HepG2 (cell line): ENCODE results near the gene ECPAS. TPM values are rescaled to one million over a fixed set of nuclear protein-coding genes. Genes with fewer than 3 reads are reported as not detected.

Source experiments
- ATF5 ChIP-seq: sonication (generic); formaldehyde crosslinking; IDR thresholded peaks from 2 replicates; pipeline ENCODE4 v1.4.0; 2020; ENCODE audit warnings: mild to moderate bottlenecking, low read depth, missing genetic modification reagents
- EEA1 ChIP-seq: sonication (generic); formaldehyde crosslinking; IDR thresholded peaks from 2 replicates; pipeline ENCODE4 v1.5.1; 2020; ENCODE audit warnings: mild to moderate bottlenecking, missing genetic modification reagents, borderline replicate concordance
- HDAC1 ChIP-seq: sonication (generic); formaldehyde crosslinking; IDR thresholded peaks from 2 replicates; pipeline ENCODE4 v1.5.1; 2020; ENCODE audit warnings: mild to moderate bottlenecking, missing genetic modification reagents
- NBN ChIP-seq: fragments of 450-650 bp; conservative IDR thresholded peaks from 2 replicates; pipeline ENCODE4 v1.6.1; 2017
- NCOA1 ChIP-seq: sonication (generic); formaldehyde crosslinking; IDR thresholded peaks from 2 replicates; pipeline ENCODE4 v1.9.0; 2021; ENCODE audit warnings: missing genetic modification reagents
- NFYB ChIP-seq: sonication (generic); formaldehyde crosslinking; IDR thresholded peaks from 2 replicates; pipeline ENCODE4 v1.4.0; 2020; ENCODE audit warnings: missing genetic modification reagents
- PATZ1 ChIP-seq: sonication (generic); formaldehyde crosslinking; IDR thresholded peaks from 2 replicates; pipeline ENCODE4 v1.4.0; 2020; ENCODE audit warnings: missing genetic modification reagents
- RARG ChIP-seq: sonication (generic); formaldehyde crosslinking; IDR thresholded peaks from 2 replicates; pipeline ENCODE4 v1.4.0; 2020; ENCODE audit warnings: low read depth, mild to moderate bottlenecking, missing genetic modification reagents
- RBM39 ChIP-seq: fragments of 200-400 bp; formaldehyde crosslinking; IDR thresholded peaks from one replicate; pipeline ENCODE4 v1.6.1; 2018; ENCODE audit warnings: antibody characterized with exemption, mild to moderate bottlenecking, low read depth, low read length; ENCODE audit not compliant: poor library complexity, severe bottlenecking
- SALL2 ChIP-seq: sonication (generic); formaldehyde crosslinking; IDR thresholded peaks from 2 replicates; pipeline ENCODE4 v1.8.1; 2023; ENCODE audit warnings: mild to moderate bottlenecking, missing genetic modification reagents, inconsistent platforms
- SCMH1 ChIP-seq: sonication (generic); formaldehyde crosslinking; IDR thresholded peaks from 2 replicates; pipeline ENCODE4 v1.9.0; 2021; ENCODE audit warnings: missing genetic modification reagents, mild to moderate bottlenecking, borderline replicate concordance
- SNAPC4 ChIP-seq: sonication (generic); formaldehyde crosslinking; IDR thresholded peaks from 2 replicates; pipeline ENCODE4 v1.4.0; 2020; ENCODE audit warnings: mild to moderate bottlenecking, missing genetic modification reagents
- YY1 ChIP-seq: IDR thresholded peaks from 2 replicates; pipeline ENCODE4 v1.6.1; 2011; ENCODE audit warnings: low read length, low read depth, moderate library complexity, mild to moderate bottlenecking; ENCODE audit not compliant: insufficient read depth, insufficient replicate concordance
- ZMYM4 ChIP-seq: sonication (generic); formaldehyde crosslinking; IDR thresholded peaks from 2 replicates; pipeline ENCODE4 v1.8.1; 2023; ENCODE audit warnings: mild to moderate bottlenecking, missing genetic modification reagents
- ZNF232 ChIP-seq: sonication (generic); formaldehyde crosslinking; IDR thresholded peaks from 2 replicates; pipeline ENCODE4 v1.4.0; 2020; ENCODE audit warnings: missing genetic modification reagents, borderline replicate concordance
- ZNF543 ChIP-seq: sonication (generic); formaldehyde crosslinking; IDR thresholded peaks from 2 replicates; pipeline ENCODE4 v1.4.0; 2020; ENCODE audit warnings: mild to moderate bottlenecking, missing genetic modification reagents
- ZNF678 ChIP-seq: sonication (generic); formaldehyde crosslinking; IDR thresholded peaks from 2 replicates; pipeline ENCODE4 v1.4.0; 2020; ENCODE audit warnings: mild to moderate bottlenecking, missing genetic modification reagents
- ZSCAN5A ChIP-seq: sonication (generic); formaldehyde crosslinking; IDR thresholded peaks from 2 replicates; pipeline ENCODE4 v1.8.0; 2022; ENCODE audit warnings: mild to moderate bottlenecking, missing genetic modification reagents, borderline replicate concordance
- ZUFSP ChIP-seq: sonication (generic); formaldehyde crosslinking; IDR thresholded peaks from 2 replicates; pipeline ENCODE4 v1.9.0; 2021; ENCODE audit warnings: missing genetic modification reagents, mild to moderate bottlenecking, borderline replicate concordance
- polyA plus RNA-seq, 8 experiments: library from polyadenylated mRNA; depleted of rRNA in 3 of 8; stranded (reverse) in 7 of 8; unstranded in 1 of 8; fragments of >200 nt; fragmentation: Illumina TruSeq in 4 of 8; extraction: Trizol in 4 of 8; gene quantifications; 2 replicates each; pipeline versions ENCODE4 v1.2.1 to v1.2.3, GENCODE V29; 2011 to 2016; ENCODE audit warnings: low read depth in 4 of 8, missing spikeins in 1 of 8, mixed read lengths in 1 of 8; ENCODE audit not compliant: insufficient read depth in 1 of 8
- total RNA-seq, 5 experiments: library from RNA; depleted of rRNA; stranded (reverse); fragments of >200 nt; fragmentation: Illumina TruSeq; extraction: Trizol; gene quantifications; 2 replicates each; pipeline ENCODE4 v1.2.3, GENCODE V29; 2016; ENCODE audit warnings: low read depth in 1 of 5

The ECPAS gene
- total and polyA plus RNA-seq, 2 of the 13 experiments (the other 11 are each of a cell fraction or from before 2014, with no cell fraction given), result 35.3 to 58.0 TPM

- no peak for TF ChIP-seq ZSCAN5A
- no peak for TF ChIP-seq NBN
- TF ChIP-seq ZNF232, result no peak
- no peak for TF ChIP-seq RBM39
- no peak for TF ChIP-seq YY1
- no peak for TF ChIP-seq SALL2 (CRISPR knock-in tag)
- no peak for TF ChIP-seq ZUFSP (CRISPR knock-in tag)
- TF ChIP-seq ZNF678, result no peak
- TF ChIP-seq PATZ1, result peak; percentile 40; the same call in 1 of the 2 replicates
- TF ChIP-seq ZMYM4 (CRISPR knock-in tag), result no peak; the same call in 1 of the 2 replicates
- TF ChIP-seq NFYB, result no peak
- TF ChIP-seq ATF5 (CRISPR knock-in tag), result no peak
- TF ChIP-seq HDAC1 (CRISPR knock-in tag), result peak; percentile 84
- TF ChIP-seq SNAPC4 (CRISPR knock-in tag), result no peak
- no peak for TF ChIP-seq EEA1 (CRISPR knock-in tag)
- TF ChIP-seq NCOA1 (CRISPR knock-in tag), result no peak
- no peak for TF ChIP-seq ZNF543 (CRISPR knock-in tag)
- no peak for TF ChIP-seq RARG (CRISPR knock-in tag)
- no peak for TF ChIP-seq SCMH1 (CRISPR knock-in tag)
Measured at GRCh38 chr9:111349766-111350165, 134.4 kb downstream of the ECPAS start (continued).
